ENCODE results near the gene PSMF1.

PSMF1 gene

DNA sequence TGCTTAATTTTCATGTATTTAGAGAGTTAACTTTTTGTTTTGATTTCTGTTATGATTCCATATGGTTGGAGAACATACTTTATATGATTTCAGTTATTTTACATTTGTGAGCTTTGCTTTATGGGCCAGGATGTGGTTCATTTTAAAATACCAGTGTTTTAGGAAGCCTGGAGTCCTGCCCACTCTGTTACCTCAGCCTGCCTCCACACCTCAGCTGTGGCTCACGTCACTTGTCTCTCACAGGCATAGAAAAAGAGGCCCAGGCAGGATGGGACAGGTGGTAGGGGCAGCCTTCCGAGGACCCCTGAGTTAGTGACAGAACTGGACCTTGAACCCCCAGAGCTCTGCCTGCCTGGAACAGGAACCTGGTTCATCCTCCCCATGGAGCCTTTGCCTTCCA is 16.0 kb downstream of the PSMF1 start:
- H3K9ac ChIP-seq (ENCODE audit: low read length), result no peak overlapping the region
- no peak overlapping the region for H3K4me2 ChIP-seq (ENCODE audit: low read length)
- no peaks in the 10 kb centered on the region for H3K9me2 ChIP-seq (ENCODE audit: low read depth, low read length)
- no peak overlapping the region for H3K27ac ChIP-seq (ENCODE audit: low read depth, low read length, poor library complexity, severe bottlenecking)
- no peaks in the 10 kb centered on the region for H4K20me1 ChIP-seq (ENCODE audit: insufficient read depth, low read length)
- peaks cover 98% of the 10 kb centered on the region for H3K36me3 ChIP-seq (ENCODE audit: insufficient read depth, low read length)
- no peaks in the 10 kb centered on the region for H3K9me3 ChIP-seq (ENCODE audit: low read length)
- H3K4me3 ChIP-seq (ENCODE audit: low read depth, low read length, poor library complexity, severe bottlenecking), result no peak overlapping the region
- no peaks in the 10 kb centered on the region for H3K27me3 ChIP-seq (ENCODE audit: insufficient read depth, low read length)
- no peaks in the 10 kb centered on the region for H3F3A ChIP-seq (ENCODE audit: insufficient read depth, low read length)
- no peak for TF ChIP-seq EZH2 (IDR thresholded peaks at IDR 0.05; ENCODE audit: borderline replicate concordance, low read length)
- TF ChIP-seq, protein P1, sequence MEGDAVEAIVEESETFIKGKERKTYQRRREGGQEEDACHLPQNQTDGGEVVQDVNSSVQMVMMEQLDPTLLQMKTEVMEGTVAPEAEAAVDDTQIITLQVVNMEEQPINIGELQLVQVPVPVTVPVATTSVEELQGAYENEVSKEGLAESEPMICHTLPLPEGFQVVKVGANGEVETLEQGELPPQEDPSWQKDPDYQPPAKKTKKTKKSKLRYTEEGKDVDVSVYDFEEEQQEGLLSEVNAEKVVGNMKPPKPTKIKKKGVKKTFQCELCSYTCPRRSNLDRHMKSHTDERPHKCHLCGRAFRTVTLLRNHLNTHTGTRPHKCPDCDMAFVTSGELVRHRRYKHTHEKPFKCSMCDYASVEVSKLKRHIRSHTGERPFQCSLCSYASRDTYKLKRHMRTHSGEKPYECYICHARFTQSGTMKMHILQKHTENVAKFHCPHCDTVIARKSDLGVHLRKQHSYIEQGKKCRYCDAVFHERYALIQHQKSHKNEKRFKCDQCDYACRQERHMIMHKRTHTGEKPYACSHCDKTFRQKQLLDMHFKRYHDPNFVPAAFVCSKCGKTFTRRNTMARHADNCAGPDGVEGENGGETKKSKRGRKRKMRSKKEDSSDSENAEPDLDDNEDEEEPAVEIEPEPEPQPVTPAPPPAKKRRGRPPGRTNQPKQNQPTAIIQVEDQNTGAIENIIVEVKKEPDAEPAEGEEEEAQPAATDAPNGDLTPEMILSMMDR (IDR thresholded peaks at IDR 0.05; ENCODE audit: low read length), result no peak
- H3K79me2 ChIP-seq (ENCODE audit: insufficient read depth, low read length), result 0 out of 2 replicates have a peak, but pooled peaks cover 3% of the 10 kb centered on the region
- peaks cover 4% of the 10 kb centered on the region for H3K4me1 ChIP-seq (ENCODE audit: insufficient read depth, low read length, severe bottlenecking)
- H2AFZ ChIP-seq (ENCODE audit: low read length), result no peak overlapping the region

DNA sequence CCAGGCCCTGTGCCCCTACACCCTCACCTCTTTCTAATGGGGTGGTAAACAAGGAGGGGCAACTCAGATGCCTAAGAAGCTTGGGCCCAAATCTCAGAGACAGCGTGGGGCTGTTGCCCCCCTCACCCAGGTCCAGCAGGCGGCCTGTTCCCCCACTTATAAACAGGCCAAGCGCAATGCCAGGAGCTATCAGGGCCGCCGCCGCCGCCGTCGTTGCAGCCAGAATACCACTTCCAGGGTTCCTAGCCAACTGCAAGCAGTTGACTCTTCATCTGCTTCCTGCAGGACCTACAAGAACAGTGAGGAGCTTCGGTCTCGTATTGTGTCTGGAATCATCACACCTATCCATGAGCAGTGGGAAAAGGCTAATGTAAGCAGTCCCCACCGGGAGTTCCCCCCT is 16.4 kb downstream of the PSMF1 start:
- Histone ChIP-seq H3K27ac (ENCODE audit: low read depth, low read length, poor library complexity, severe bottlenecking) (no peak overlapping the region), H3K4me2 (ENCODE audit: low read length) (no peak overlapping the region), H3K36me3 (ENCODE audit: insufficient read depth, low read length) (peaks cover 98% of the 10 kb centered on the region), H3K9me2 (ENCODE audit: low read depth, low read length) (no peaks in the 10 kb centered on the region), H3K9me3 (ENCODE audit: low read length) (no peaks in the 10 kb centered on the region), H3K4me3 (ENCODE audit: low read depth, low read length, poor library complexity, severe bottlenecking) (no peak overlapping the region), H4K20me1 (ENCODE audit: insufficient read depth, low read length) (no peaks in the 10 kb centered on the region), H2AFZ (ENCODE audit: low read length) (no peak overlapping the region), H3F3A (ENCODE audit: insufficient read depth, low read length) (no peaks in the 10 kb centered on the region), H3K27me3 (ENCODE audit: insufficient read depth, low read length) (no peaks in the 10 kb centered on the region), H3K4me1 (ENCODE audit: insufficient read depth, low read length, severe bottlenecking) (peaks cover 4% of the 10 kb centered on the region), H3K9ac (ENCODE audit: low read length) (no peak overlapping the region), H3K79me2 (ENCODE audit: insufficient read depth, low read length) (0 out of 2 replicates have a peak, but pooled peaks cover 3% of the 10 kb centered on the region)
- TF ChIP-seq, protein P1 (IDR thresholded peaks at IDR 0.05; ENCODE audit: low read length), result no peak
- no peak for TF ChIP-seq EZH2 (IDR thresholded peaks at IDR 0.05; ENCODE audit: borderline replicate concordance, low read length)

DNA sequence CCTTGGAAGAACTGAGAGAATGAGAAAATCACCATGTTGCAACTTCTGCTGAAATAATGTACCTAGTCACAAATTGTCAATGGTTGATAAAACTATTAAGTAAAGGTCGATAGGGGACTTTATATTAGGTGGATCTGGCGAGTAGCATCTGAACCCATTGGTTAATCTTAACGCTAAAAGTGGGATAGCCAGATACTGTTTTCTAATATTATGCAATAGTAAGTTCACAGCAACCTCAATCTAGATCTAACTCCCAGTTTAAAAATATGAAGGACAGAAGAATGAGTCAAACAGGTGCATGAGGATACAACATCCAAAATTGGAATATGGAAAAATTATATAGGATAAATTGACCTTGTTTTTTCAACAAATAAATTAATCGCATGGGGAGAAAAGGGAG is 18.8 kb downstream of the PSMF1 start:
- H3K4me2 ChIP-seq (ENCODE audit: low read length), result no peak overlapping the region
- no peaks in the 10 kb centered on the region for H3F3A ChIP-seq (ENCODE audit: insufficient read depth, low read length)
- no peak overlapping the region for H3K9ac ChIP-seq (ENCODE audit: low read length)
- H3K27ac ChIP-seq (ENCODE audit: low read depth, low read length, poor library complexity, severe bottlenecking), result no peak overlapping the region
- H2AFZ ChIP-seq (ENCODE audit: low read length), result no peak overlapping the region
- no peaks in the 10 kb centered on the region for H3K9me3 ChIP-seq (ENCODE audit: low read length)
- H4K20me1 ChIP-seq (ENCODE audit: insufficient read depth, low read length), result no peaks in the 10 kb centered on the region
- 0 out of 2 replicates have a peak, but pooled peaks cover 3% of the 10 kb centered on the region for H3K79me2 ChIP-seq (ENCODE audit: insufficient read depth, low read length)
- no peaks in the 10 kb centered on the region for H3K4me1 ChIP-seq (ENCODE audit: insufficient read depth, low read length, severe bottlenecking)
- no peaks in the 10 kb centered on the region for H3K27me3 ChIP-seq (ENCODE audit: insufficient read depth, low read length)
- H3K9me2 ChIP-seq (ENCODE audit: low read depth, low read length), result no peaks in the 10 kb centered on the region
- H3K36me3 ChIP-seq (ENCODE audit: insufficient read depth, low read length), result peaks cover 96% of the 10 kb centered on the region
- TF ChIP-seq, protein P1 (IDR thresholded peaks at IDR 0.05; ENCODE audit: low read length), result no peak
- TF ChIP-seq EZH2 (IDR thresholded peaks at IDR 0.05; ENCODE audit: borderline replicate concordance, low read length), result no peak
- H3K4me3 ChIP-seq (ENCODE audit: low read depth, low read length, poor library complexity, severe bottlenecking), result no peak overlapping the region

All from OCI-LY1 (cell line).